GM23338 (cell line): ENCODE data around the gene FXYD2. TPM values are rescaled to one million over a fixed set of nuclear protein-coding genes. Genes with fewer than 3 reads are reported as not detected.

Experiments
- ATAC-seq: fragments of 200-7000 bp; cut with Tn5 transposase; 3 replicates; pipeline ENCODE4 v1.9.1; 2020
- DNase-seq: peaks from one replicate; pipeline ENCODE4 v3.0.0-alpha.2; 2015; ENCODE audit warnings: low spot score
- H2AFZ ChIP-seq: fragments of 200-600 bp; sonication (generic); 2 replicates; pipeline ENCODE4 v1.8.0; 2016; ENCODE audit warnings: antibody characterized with exemption, mild to moderate bottlenecking, moderate library complexity
- H3F3A ChIP-seq: fragments of 200-600 bp; sonication (generic); replicated peaks from 2 replicates; pipeline ENCODE4 v1.8.0; 2017; ENCODE audit warnings: antibody characterized with exemption, mixed run types, low read depth
- H3K27ac ChIP-seq: fragments of 200-600 bp; sonication (generic); 2 replicates; pipeline ENCODE4 v1.6.1; 2016; ENCODE audit warnings: low read depth
- H3K27me3 ChIP-seq: fragments of 200-600 bp; sonication (generic); 2 replicates; pipeline ENCODE4 v1.8.0; 2016; ENCODE audit warnings: mild to moderate bottlenecking, mixed run types, moderate library complexity; ENCODE audit not compliant: insufficient read depth
- H3K36me3 ChIP-seq: fragments of 200-600 bp; sonication (generic); 2 replicates; pipeline ENCODE4 v1.8.0; 2016; ENCODE audit warnings: mild to moderate bottlenecking; ENCODE audit not compliant: insufficient read depth
- H3K4me1 ChIP-seq: fragments of 200-600 bp; sonication (generic); 2 replicates; pipeline ENCODE4 v1.8.0; 2016; ENCODE audit warnings: mild to moderate bottlenecking, moderate library complexity; ENCODE audit not compliant: insufficient read depth
- H3K4me2 ChIP-seq: fragments of 200-600 bp; sonication (generic); 2 replicates; pipeline ENCODE4 v1.7.1; 2017; ENCODE audit warnings: mixed run types
- H3K4me3 ChIP-seq: fragments of 200-600 bp; sonication (generic); 2 replicates; pipeline ENCODE4 v1.6.1; 2016; ENCODE audit warnings: mixed run types
- H3K79me2 ChIP-seq: fragments of 200-600 bp; sonication (generic); replicated peaks from 2 replicates; pipeline ENCODE4 v1.8.0; 2017; ENCODE audit warnings: mild to moderate bottlenecking; ENCODE audit not compliant: insufficient read depth
- H3K9me2 ChIP-seq: fragments of 200-600 bp; sonication (generic); 2 replicates; pipeline ENCODE4 v1.8.0; 2017; ENCODE audit not compliant: insufficient read depth
- H4K20me1 ChIP-seq: fragments of 200-600 bp; sonication (generic); replicated peaks from 2 replicates; pipeline ENCODE4 v1.8.0; 2017; ENCODE audit warnings: mild to moderate bottlenecking; ENCODE audit not compliant: insufficient read depth
- H3K27ac Mint-ChIP-seq: 2 replicates; pipeline ENCODE4 v1.8.0; 2020; ENCODE audit warnings: inconsistent platforms, mild to moderate bottlenecking, moderate library complexity, mixed read lengths
- H3K27me3 Mint-ChIP-seq: 3 replicates; pipeline ENCODE4 v1.8.0; 2022; ENCODE audit warnings: low read depth, mild to moderate bottlenecking, moderate library complexity, mixed read lengths, inconsistent platforms; ENCODE audit not compliant: insufficient read depth, poor library complexity
- H3K36me3 Mint-ChIP-seq: 3 replicates; pipeline ENCODE4 v1.8.0; 2021; ENCODE audit warnings: low read depth, mild to moderate bottlenecking, inconsistent platforms, moderate library complexity, mixed read lengths
- H3K4me1 Mint-ChIP-seq: 3 replicates; pipeline ENCODE4 v1.8.0; 2020; ENCODE audit warnings: mild to moderate bottlenecking, inconsistent platforms, mixed read lengths
- H3K4me3 Mint-ChIP-seq: 3 replicates; pipeline ENCODE4 v1.8.0; 2021; ENCODE audit warnings: moderate library complexity, mild to moderate bottlenecking, inconsistent platforms, mixed read lengths
- H3K9me3 Mint-ChIP-seq: 3 replicates; pipeline ENCODE4 v1.8.0; 2020; ENCODE audit warnings: moderate library complexity, mild to moderate bottlenecking, inconsistent platforms, mixed read lengths
- CREB1 ChIP-seq: fragments of 250-450 bp; sonication (Bioruptor Pico); IDR thresholded peaks from 2 replicates; pipeline ENCODE4 v1.5.0; 2020; ENCODE audit warnings: low read depth, mild to moderate bottlenecking, moderate library complexity
- EZH2 ChIP-seq: fragments of 200-600 bp; sonication (generic); IDR thresholded peaks from one replicate; pipeline ENCODE4 v1.8.0; 2017; ENCODE audit warnings: antibody characterized with exemption, mild to moderate bottlenecking, low read depth; ENCODE audit not compliant: unreplicated experiment
- EZH2phosphoT487 ChIP-seq: fragments of 200-600 bp; sonication (generic); IDR thresholded peaks from one replicate; pipeline ENCODE4 v1.8.1; 2018; ENCODE audit warnings: antibody characterized with exemption; ENCODE audit not compliant: unreplicated experiment
- JUNB ChIP-seq: IDR thresholded peaks from one replicate; pipeline ENCODE4 v1.6.1; 2016; ENCODE audit warnings: antibody characterized with exemption; ENCODE audit not compliant: unreplicated experiment
- NANOG ChIP-seq: IDR thresholded peaks from 2 replicates; pipeline ENCODE4 v1.6.1; 2016; ENCODE audit warnings: antibody characterized with exemption, borderline replicate concordance
- REST ChIP-seq: IDR thresholded peaks from one replicate; pipeline ENCODE4 v1.6.1; 2018; ENCODE audit warnings: antibody characterized with exemption; ENCODE audit not compliant: unreplicated experiment
- ZNF331 ChIP-seq: fragments of 250-450 bp; sonication (Bioruptor Pico); IDR thresholded peaks from 2 replicates; pipeline ENCODE4 v1.5.0; 2020; ENCODE audit warnings: low read depth, mild to moderate bottlenecking, moderate library complexity
- polyA plus RNA-seq: library from polyadenylated mRNA; unstranded; fragments of >200 nt; fragmentation: Nextera tagmentation; extraction: Ambion mirVana; gene quantifications from 2 replicates; pipeline ENCODE4 v1.2.1, GENCODE V29; 2016
- total RNA-seq: library from RNA; depleted of rRNA; stranded (reverse); fragments of >200 nt; shearing (Covaris generic); gene quantifications from 2 replicates; pipeline ENCODE4 v1.2.3, GENCODE V29; 2014

FXYD2 gene
- total and polyA plus RNA-seq, 2 experiments from 2014 or later, result 0.59 to 1.4 TPM

- TF ChIP-seq REST (no peak), JUNB (no peak), CREB1 (CRISPR knock-in tag) (no peak)
These were observed 28.1 kb downstream of the FXYD2 start (continued) for GRCh38 chr11:117796456-117796871.

GRCh38 chr11:117795638-117796455 lies 28.7 kb downstream of the FXYD2 start:
- ATAC-seq (peak; percentile 54), DNase-seq (peak; percentile 72)
- peak overlapping the region; percentile 71 for H3K4me3 ChIP-seq
- H3K9me3 Mint-ChIP-seq, result no peaks in the 10 kb centered on the region
- peak overlapping the region; percentile 79 for H3K4me3 Mint-ChIP-seq
- H3K79me2 ChIP-seq, result no peaks in the 10 kb centered on the region
- no peaks in the 10 kb centered on the region for H3K36me3 Mint-ChIP-seq
- no peak overlapping the region for H3K27ac ChIP-seq
- H2AFZ ChIP-seq, result peak overlapping the region; percentile 92
- peak overlapping the region; percentile 94 for H3K4me2 ChIP-seq
- peaks cover 71% of the 10 kb centered on the region for H3K27me3 ChIP-seq
- H3K27me3 Mint-ChIP-seq, result peaks cover 62% of the 10 kb centered on the region
- H3K9me2 ChIP-seq, result no peaks in the 10 kb centered on the region
- H4K20me1 ChIP-seq, result no peaks in the 10 kb centered on the region
- H3K36me3 ChIP-seq, result no peaks in the 10 kb centered on the region
- H3K4me1 ChIP-seq, result peaks cover 10% of the 10 kb centered on the region; the same call in 1 of the 2 replicates
- H3K27ac Mint-ChIP-seq, result no peak overlapping the region
- TF ChIP-seq EZH2phosphoT487 (peak; percentile 24), NANOG (no peak), EZH2 (peak; percentile 57)
- H3F3A ChIP-seq, result no peaks in the 10 kb centered on the region
- H3K4me1 Mint-ChIP-seq, result peaks cover 26% of the 10 kb centered on the region

GRCh38 chr11:117794772-117795629 lies 29.5 kb downstream of the FXYD2 start:
- ATAC-seq (peak; percentile 9), DNase-seq (peak; percentile 32)
- Histone ChIP-seq H2AFZ (peak overlapping the region; percentile 92), H3K4me3 (peak overlapping the region; percentile 71), H3K27me3 (peaks cover 71% of the 10 kb centered on the region), H3K79me2 (no peaks in the 10 kb centered on the region), H4K20me1 (no peaks in the 10 kb centered on the region), H3K4me1 (peaks cover 10% of the 10 kb centered on the region; the same call in 1 of the 2 replicates), H3K36me3 (no peaks in the 10 kb centered on the region), H3F3A (no peaks in the 10 kb centered on the region), H3K27ac (no peak overlapping the region), H3K4me2 (peak overlapping the region; percentile 94), H3K9me2 (no peaks in the 10 kb centered on the region)
- Mint-ChIP-seq H3K4me3 (peak overlapping the region; percentile 79), H3K4me1 (peaks cover 26% of the 10 kb centered on the region), H3K27me3 (peaks cover 62% of the 10 kb centered on the region), H3K9me3 (no peaks in the 10 kb centered on the region), H3K27ac (no peak overlapping the region), H3K36me3 (no peaks in the 10 kb centered on the region)
- TF ChIP-seq EZH2 (peak; percentile 46), ZNF331 (CRISPR knock-in tag) (no peak)
